Nephron (organoid): ENCODE results near the gene ZMYND8.

Source experiments
- H3K27ac Mint-ChIP-seq, 3 experiments: 2 replicates each; pipeline ENCODE4 v1.8.0; 2020; ENCODE audit warnings: mixed read lengths in 3 of 3, mild to moderate bottlenecking in 2 of 3, moderate library complexity in 1 of 3
- H3K27me3 Mint-ChIP-seq: 2 replicates; pipeline ENCODE4 v1.8.0; 2021; ENCODE audit warnings: low read depth, mild to moderate bottlenecking, moderate library complexity, mixed read lengths
- H3K36me3 Mint-ChIP-seq: 2 replicates; pipeline ENCODE4 v1.8.0; 2020; ENCODE audit warnings: low read depth, mixed read lengths
- H3K4me1 Mint-ChIP-seq: 2 replicates; pipeline ENCODE4 v1.8.0; 2020; ENCODE audit warnings: mixed read lengths
- H3K4me3 Mint-ChIP-seq, 3 experiments: 2 replicates each; pipeline ENCODE4 v1.8.0; 2020; ENCODE audit warnings: mild to moderate bottlenecking in 3 of 3, mixed read lengths in 3 of 3, moderate library complexity in 2 of 3
- H3K9me3 Mint-ChIP-seq: 2 replicates; pipeline ENCODE4 v1.8.0; 2020; ENCODE audit warnings: mixed read lengths
- CTCF ChIP-seq, 3 experiments: fragments of 200-600 bp; sonication (generic); IDR thresholded peaks; one replicate each; pipeline ENCODE4 v1.5.0; 2021; ENCODE audit warnings: antibody characterized with exemption in 3 of 3; ENCODE audit not compliant: unreplicated experiment in 3 of 3

The ZMYND8 gene

DNA sequence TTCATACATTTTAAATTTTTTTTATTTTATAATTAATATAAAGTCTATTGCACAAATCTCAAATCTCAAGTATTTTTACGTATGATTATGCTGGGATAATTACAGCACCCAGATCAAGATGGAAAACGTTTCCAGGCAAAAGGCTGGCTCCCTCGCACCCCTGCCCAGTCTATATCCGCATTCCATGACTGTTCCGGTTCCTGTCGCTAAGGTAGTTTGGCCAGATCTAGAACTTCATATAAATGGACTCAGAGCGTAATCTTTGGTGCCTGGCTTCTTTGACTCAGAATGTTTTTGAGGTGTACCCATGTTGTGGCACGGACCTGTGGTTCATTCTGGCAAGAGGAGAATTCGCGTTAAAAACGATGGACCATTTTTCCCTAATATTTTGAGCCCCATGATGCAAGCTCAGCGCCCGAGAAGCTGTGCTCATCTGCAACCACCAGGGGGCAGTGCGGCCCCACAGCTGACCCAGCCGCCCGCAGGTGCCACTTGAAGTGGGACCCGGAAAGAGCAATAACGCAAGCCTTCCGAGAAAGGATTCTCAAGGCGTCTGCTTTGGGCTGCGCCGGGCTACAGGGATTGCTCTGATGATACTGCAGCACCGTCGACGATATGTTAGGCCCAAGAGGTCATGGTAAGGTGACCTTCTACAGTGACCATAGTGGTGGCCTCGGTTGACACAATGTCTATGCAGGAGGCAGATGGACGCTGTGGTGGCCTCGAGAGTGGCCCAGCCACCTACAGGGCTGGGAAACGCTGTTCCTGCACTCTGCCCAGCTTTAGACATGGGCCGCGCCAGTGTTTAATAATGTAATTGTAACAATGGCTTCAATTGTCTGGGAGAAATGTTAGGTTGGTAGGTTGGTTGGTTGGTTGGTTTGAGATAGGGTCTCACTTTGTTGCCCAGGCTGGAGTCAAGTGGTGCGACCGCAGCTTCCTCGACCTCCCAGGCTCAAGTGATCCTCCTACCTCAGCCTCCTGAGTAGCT, 160.1 kb downstream of the ZMYND8 start:
- Mint-ChIP-seq H3K9me3 (no peaks in the 10 kb centered on the region), H3K36me3 (no peaks in the 10 kb centered on the region), H3K27me3 (no peaks in the 10 kb centered on the region), H3K4me1 (no peaks in the 10 kb centered on the region), H3K27ac (no peak overlapping the region), H3K4me3 (no peak overlapping the region)
- peak; percentile 82 to 89 (median 83) for TF ChIP-seq CTCF (IDR thresholded peaks at IDR 0.05; ENCODE audit: unreplicated experiment in 3 of 3)

- Mint-ChIP-seq H3K4me1 (no peaks in the 10 kb centered on the region), H3K27me3 (no peaks in the 10 kb centered on the region), H3K36me3 (no peaks in the 10 kb centered on the region), H3K4me3 (no peak overlapping the region), H3K9me3 (no peaks in the 10 kb centered on the region), H3K27ac (no peak overlapping the region)
- no peak for TF ChIP-seq CTCF (IDR thresholded peaks at IDR 0.05; ENCODE audit: unreplicated experiment in 3 of 3)
Observed at GRCh38 chr20:47195573-47195972, 160.9 kb downstream of the ZMYND8 start.

DNA sequence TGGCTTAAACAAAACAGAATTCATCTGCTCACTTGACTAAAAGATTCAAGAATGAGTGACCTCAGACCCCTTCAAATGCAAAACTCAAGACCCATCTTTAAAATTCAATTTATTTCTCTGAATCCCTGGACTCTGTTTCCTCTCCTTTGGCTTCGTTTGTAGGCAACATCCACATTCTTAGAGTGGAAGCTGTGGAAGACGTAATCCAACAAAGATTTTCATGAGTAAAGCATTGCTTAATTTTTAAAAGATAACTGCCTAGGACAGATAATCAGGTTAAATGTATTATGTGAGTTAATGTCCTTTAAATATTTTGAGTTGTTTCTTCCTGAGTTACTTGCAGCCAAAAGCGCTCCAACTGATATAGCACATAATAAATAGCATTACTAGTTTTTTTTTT, 164.5 kb downstream of the ZMYND8 start:
- H3K27me3 Mint-ChIP-seq = no peaks in the 10 kb centered on the region
- H3K4me1 Mint-ChIP-seq = no peaks in the 10 kb centered on the region
- no peak overlapping the region for H3K27ac Mint-ChIP-seq
- no peak for TF ChIP-seq CTCF (IDR thresholded peaks at IDR 0.05; ENCODE audit: unreplicated experiment in 3 of 3)
- peaks cover 4% of the 10 kb centered on the region for H3K36me3 Mint-ChIP-seq
- no peaks in the 10 kb centered on the region for H3K9me3 Mint-ChIP-seq
- H3K4me3 Mint-ChIP-seq = no peak overlapping the region

DNA sequence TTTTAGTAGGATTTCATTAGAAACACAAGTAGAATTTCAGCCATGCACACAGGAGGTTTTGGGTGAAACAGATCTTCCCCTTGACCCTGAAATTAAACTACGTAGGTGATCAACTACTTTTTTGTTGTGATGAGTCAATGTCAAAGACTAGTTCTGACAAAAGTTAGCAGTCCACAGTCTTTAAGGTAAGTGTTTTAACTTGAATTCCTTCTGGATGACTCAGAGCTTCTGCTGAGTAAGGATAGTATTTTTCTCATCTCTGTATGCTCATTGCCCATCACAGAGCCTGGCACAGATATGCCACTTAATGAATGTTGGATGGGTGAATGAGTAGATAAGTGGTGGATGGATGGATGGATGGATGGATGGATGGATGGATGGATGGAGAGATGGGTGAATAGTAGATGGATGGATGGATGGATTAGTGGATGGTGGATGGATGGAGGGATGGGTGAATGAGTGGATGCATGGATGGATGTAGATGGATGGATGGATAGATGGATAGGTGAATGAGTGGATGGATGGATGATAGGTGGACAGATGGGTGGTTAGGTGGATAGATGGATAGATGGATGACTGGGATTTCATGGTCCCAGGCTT, 165.3 kb downstream of the ZMYND8 start:
- H3K9me3 Mint-ChIP-seq = no peaks in the 10 kb centered on the region
- H3K27ac Mint-ChIP-seq = no peak overlapping the region
- no peak for TF ChIP-seq CTCF (IDR thresholded peaks at IDR 0.05; ENCODE audit: unreplicated experiment in 3 of 3)
- H3K4me1 Mint-ChIP-seq = no peaks in the 10 kb centered on the region
- peaks cover 4% of the 10 kb centered on the region for H3K36me3 Mint-ChIP-seq
- H3K27me3 Mint-ChIP-seq = no peaks in the 10 kb centered on the region
- no peak overlapping the region for H3K4me3 Mint-ChIP-seq

DNA sequence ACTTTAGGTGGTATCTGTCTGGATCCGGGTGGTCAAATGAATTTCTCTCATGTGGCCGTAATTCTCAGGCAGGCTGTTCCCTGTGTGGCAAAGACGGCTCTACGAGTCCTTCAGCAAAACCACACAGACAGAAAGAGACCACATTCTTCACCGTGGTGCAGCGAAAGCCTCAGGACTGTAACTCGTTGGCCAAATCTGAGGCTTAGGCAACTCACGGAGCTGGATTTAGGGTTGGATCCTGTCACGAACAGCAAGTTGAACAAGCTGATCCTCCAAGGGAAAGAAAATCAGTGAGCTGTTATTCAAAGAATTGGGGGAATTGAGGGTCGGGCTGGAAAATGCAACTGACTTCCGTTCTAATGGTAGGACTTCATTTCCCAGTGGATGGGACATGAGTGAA, 167.4 kb downstream of the ZMYND8 start:
- H3K9me3 Mint-ChIP-seq = no peaks in the 10 kb centered on the region
- no peak overlapping the region for H3K4me3 Mint-ChIP-seq
- no peak overlapping the region for H3K27ac Mint-ChIP-seq
- no peaks in the 10 kb centered on the region for H3K27me3 Mint-ChIP-seq
- no peaks in the 10 kb centered on the region for H3K4me1 Mint-ChIP-seq
- no peak for TF ChIP-seq CTCF (IDR thresholded peaks at IDR 0.05; ENCODE audit: unreplicated experiment in 3 of 3)
- peaks cover 4% of the 10 kb centered on the region for H3K36me3 Mint-ChIP-seq
